Muscle layer of colon (tissue), 2 donors: ENCODE measurements around the gene APOH.
"Not testable (repeated sequence)": the region's sequence is repeated elsewhere in the genome, so short reads cannot be mapped to it uniquely, and the experiment has no call there.

ENCODE experiments used
- H3K27ac ChIP-seq: one replicate; pipeline ENCODE4 v1.7.0; 2013; ENCODE audit warnings: low read depth, mild to moderate bottlenecking, low read length, moderate library complexity
- H3K27me3 ChIP-seq, 2 donors: one replicate each; pipeline ENCODE4 v1.7.0; 2013; ENCODE audit warnings: low read length in 2 of 2, mild to moderate bottlenecking in 2 of 2; ENCODE audit not compliant: insufficient read depth in 2 of 2, control insufficient read depth in 1 of 2
- H3K36me3 ChIP-seq: one replicate; pipeline ENCODE4 v1.7.0; 2013; ENCODE audit warnings: mild to moderate bottlenecking, low read length; ENCODE audit not compliant: insufficient read depth
- H3K4me1 ChIP-seq: one replicate; pipeline ENCODE4 v1.7.0; 2013; ENCODE audit warnings: mild to moderate bottlenecking, low read length; ENCODE audit not compliant: insufficient read depth
- H3K4me3 ChIP-seq, 2 donors: one replicate each; pipeline ENCODE4 v1.7.0; 2013; ENCODE audit warnings: low read length in 2 of 2, low read depth in 1 of 2, mild to moderate bottlenecking in 1 of 2, moderate library complexity in 1 of 2
- H3K9ac ChIP-seq: one replicate; pipeline ENCODE4 v1.7.0; 2013; ENCODE audit warnings: low read length
- H3K9me3 ChIP-seq: one replicate; pipeline ENCODE4 v1.7.0; 2013; ENCODE audit warnings: mild to moderate bottlenecking, low read length
- donor health status: abdominal sarcoma.
- donor health status: Adenocarcinoma of cecum.

APOH gene

GRCh38 chr17:66260688-66261087 lies 31.5 kb upstream of the APOH start:
- H3K4me3 ChIP-seq: no peak overlapping the region
- H3K9me3 ChIP-seq: no peaks in the 10 kb centered on the region
- no peak overlapping the region for H3K27ac ChIP-seq
- no peaks in the 10 kb centered on the region for H3K4me1 ChIP-seq
- no peaks in the 10 kb centered on the region for H3K27me3 ChIP-seq
- no peaks in the 10 kb centered on the region for H3K36me3 ChIP-seq
- H3K9ac ChIP-seq: no peak overlapping the region

GRCh38 chr17:66260275-66260674 lies 31.1 kb upstream of the APOH start:
- Histone ChIP-seq H3K4me3 (no peak overlapping the region), H3K27ac (no peak overlapping the region)

GRCh38 chr17:66255527-66255971 lies 26.3 kb upstream of the APOH start:
- no peaks in the 10 kb centered on the region for H3K27me3 ChIP-seq
- no peaks in the 10 kb centered on the region for H3K36me3 ChIP-seq
- H3K4me3 ChIP-seq: no peak overlapping the region
- no peaks in the 10 kb centered on the region for H3K4me1 ChIP-seq
- no peak overlapping the region for H3K27ac ChIP-seq
- H3K9me3 ChIP-seq: no peaks in the 10 kb centered on the region
- no peak overlapping the region for H3K9ac ChIP-seq

More at GRCh38 chr17:66260275-66260674, 31.1 kb upstream of the APOH start:
- H3K36me3 ChIP-seq: no peaks in the 10 kb centered on the region
- no peaks in the 10 kb centered on the region for H3K27me3 ChIP-seq
- H3K9me3 ChIP-seq: no peaks in the 10 kb centered on the region
- no peaks in the 10 kb centered on the region for H3K4me1 ChIP-seq
- H3K9ac ChIP-seq: no peak overlapping the region

- Histone ChIP-seq H3K4me1 (no peaks in the 10 kb centered on the region), H3K36me3 (no peaks in the 10 kb centered on the region), H3K4me3 (no peak overlapping the region), H3K27me3 (no peaks in the 10 kb centered on the region), H3K9me3 (no peaks in the 10 kb centered on the region), H3K9ac (no peak overlapping the region), H3K27ac (no peak overlapping the region)
Observed at GRCh38 chr17:66255112-66255511, 25.9 kb upstream of the APOH start.

- H3K9ac ChIP-seq, H3K36me3 ChIP-seq, H3K4me3 ChIP-seq, H3K9me3 ChIP-seq, H3K27me3 ChIP-seq, H3K4me1 ChIP-seq, H3K27ac ChIP-seq: not testable (repeated sequence)
Observed at GRCh38 chr17:66253458-66253857, 24.2 kb upstream of the APOH start.

GRCh38 chr17:66250686-66251085 lies 21.5 kb upstream of the APOH start:
- Histone ChIP-seq H3K4me3 (no peak overlapping the region), H3K27me3 (no peaks in the 10 kb centered on the region), H3K27ac (no peak overlapping the region), H3K36me3 (no peaks in the 10 kb centered on the region), H3K9ac (no peak overlapping the region), H3K9me3 (no peaks in the 10 kb centered on the region), H3K4me1 (no peaks in the 10 kb centered on the region)

- no peak overlapping the region for H3K9ac ChIP-seq
- H3K27ac ChIP-seq: no peak overlapping the region
- no peaks in the 10 kb centered on the region for H3K36me3 ChIP-seq
- H3K9me3 ChIP-seq: no peaks in the 10 kb centered on the region
- no peaks in the 10 kb centered on the region for H3K4me1 ChIP-seq
- no peaks in the 10 kb centered on the region for H3K27me3 ChIP-seq
- H3K4me3 ChIP-seq: no peak overlapping the region
Observed at GRCh38 chr17:66248285-66248684, 19.1 kb upstream of the APOH start.

- no peak overlapping the region for H3K9ac ChIP-seq
- no peaks in the 10 kb centered on the region for H3K27me3 ChIP-seq
- no peak overlapping the region for H3K27ac ChIP-seq
- no peaks in the 10 kb centered on the region for H3K9me3 ChIP-seq
- no peaks in the 10 kb centered on the region for H3K4me1 ChIP-seq
- H3K4me3 ChIP-seq: no peak overlapping the region
- no peaks in the 10 kb centered on the region for H3K36me3 ChIP-seq
Observed at GRCh38 chr17:66241839-66242238, 12.6 kb upstream of the APOH start.

GRCh38 chr17:66240630-66241029 lies 11.4 kb upstream of the APOH start:
- Histone ChIP-seq H3K4me3 (no peak overlapping the region), H3K9me3 (no peaks in the 10 kb centered on the region), H3K4me1 (no peaks in the 10 kb centered on the region), H3K9ac (no peak overlapping the region), H3K36me3 (no peaks in the 10 kb centered on the region), H3K27ac (no peak overlapping the region), H3K27me3 (no peaks in the 10 kb centered on the region)

GRCh38 chr17:66240013-66240412 lies 10.8 kb upstream of the APOH start:
- no peak overlapping the region for H3K9ac ChIP-seq
- H3K4me1 ChIP-seq: no peaks in the 10 kb centered on the region
- H3K4me3 ChIP-seq: no peak overlapping the region
- no peaks in the 10 kb centered on the region for H3K27me3 ChIP-seq
- no peaks in the 10 kb centered on the region for H3K9me3 ChIP-seq
- H3K36me3 ChIP-seq: no peaks in the 10 kb centered on the region
- no peak overlapping the region for H3K27ac ChIP-seq

- no peaks in the 10 kb centered on the region for H3K27me3 ChIP-seq
- H3K4me1 ChIP-seq: no peaks in the 10 kb centered on the region
- H3K9ac ChIP-seq: no peak overlapping the region
- no peak overlapping the region for H3K4me3 ChIP-seq
- H3K36me3 ChIP-seq: no peaks in the 10 kb centered on the region
- H3K27ac ChIP-seq: no peak overlapping the region
- no peaks in the 10 kb centered on the region for H3K9me3 ChIP-seq
Observed at GRCh38 chr17:66235377-66235994, 6.3 kb upstream of the APOH start.

GRCh38 chr17:66234611-66235010 lies 5.4 kb upstream of the APOH start:
- no peaks in the 10 kb centered on the region for H3K9me3 ChIP-seq
- no peak overlapping the region for H3K9ac ChIP-seq
- H3K27ac ChIP-seq: no peak overlapping the region
- H3K4me1 ChIP-seq: no peaks in the 10 kb centered on the region
- H3K36me3 ChIP-seq: no peaks in the 10 kb centered on the region
- H3K4me3 ChIP-seq: no peak overlapping the region
- H3K27me3 ChIP-seq: no peaks in the 10 kb centered on the region
